H1 (cell line): ENCODE measurements around the gene ADAMTS4. TPM values are rescaled to one million over a fixed set of nuclear protein-coding genes. Genes with fewer than 3 reads are reported as not detected.

ENCODE experiments used
- ASH2L ChIP-seq: fragments of 200-600, 300-600 bp; sonication (generic); IDR thresholded peaks from one replicate; pipeline ENCODE4 v1.7.1; 2017; ENCODE audit warnings: low read length
- CHD7 ChIP-seq: fragments of 300-600 bp; sonication (generic); IDR thresholded peaks from 2 replicates; pipeline ENCODE4 v1.7.1; 2012; ENCODE audit warnings: low read length, moderate library complexity, mild to moderate bottlenecking, inconsistent platforms; ENCODE audit not compliant: insufficient replicate concordance
- EZH2 ChIP-seq: fragments of 200-600 bp; sonication (generic); IDR thresholded peaks from 2 replicates; pipeline ENCODE4 v1.7.1; 2012; ENCODE audit warnings: low read depth, mild to moderate bottlenecking, moderate library complexity, low read length, inconsistent platforms; ENCODE audit not compliant: severe bottlenecking
- MAFK ChIP-seq: IDR thresholded peaks from 2 replicates; pipeline ENCODE4 v1.6.1; 2012; ENCODE audit warnings: low read depth, mild to moderate bottlenecking, improper control_type of control experiment, low read length
- RNF2 ChIP-seq: fragments of 200-900, 300-1000 bp; sonication (generic); IDR thresholded peaks from 2 replicates; pipeline ENCODE4 v1.7.1; 2016; ENCODE audit warnings: borderline replicate concordance, low read depth, mild to moderate bottlenecking, antibody characterized with exemption, low read length; ENCODE audit not compliant: poor library complexity, severe bottlenecking; ENCODE audit errors: missing control alignments
- TAF1 ChIP-seq: IDR thresholded peaks from 2 replicates; pipeline ENCODE4 v1.6.1; 2011; ENCODE audit warnings: mild to moderate bottlenecking, low read depth, low read length
- TBP ChIP-seq: IDR thresholded peaks from 2 replicates; pipeline ENCODE4 v1.6.1; 2011; ENCODE audit warnings: low read depth, low read length, improper control_type of control experiment
- polyA plus RNA-seq, 7 experiments: library from polyadenylated mRNA; depleted of rRNA in 3 of 7; stranded (reverse) in 5 of 7; unstranded in 2 of 7; fragments of >200 nt in 5 of 7; fragments of 200-250 nt in 2 of 7; gene quantifications; 1 replicate in 5 of 7; 2 replicates in 1 of 7; 4 replicates in 1 of 7; pipeline versions ENCODE4 v1.2.1 to v1.2.3, GENCODE V29; 2011 to 2013; ENCODE audit warnings: missing spikeins in 2 of 7, mixed read lengths in 2 of 7
- total RNA-seq: library from RNA; stranded (reverse); fragmentation: NEBNext Ultra II Directional; extraction: Animal tissue kit (Norgen Biotek cat#: 25700); gene quantifications from 2 replicates; pipeline ENCODE4 v1.2.1, GENCODE V29; 2021

Gene ADAMTS4
- total and polyA plus RNA-seq, 2 of the 8 experiments (the other 6 are each of a cell fraction or from before 2014, with no cell fraction given), result 4.6 to 7.2 TPM

- TF ChIP-seq MAFK, result no peak
- TF ChIP-seq RNF2, result no peak
- no peak for TF ChIP-seq TAF1
- TF ChIP-seq EZH2, result no peak
- no peak for TF ChIP-seq CHD7
- no peak for TF ChIP-seq ASH2L
- no peak for TF ChIP-seq TBP
- TF ChIP-seq, all 59 proteins: peak for 0
Observed at GRCh38 chr1:161190962-161191521, 7.8 kb downstream of the ADAMTS4 start (continued).
